ENCODE measurements around the gene ABCG4.
"Not testable (repeated sequence)": the region's sequence is repeated elsewhere in the genome, so short reads cannot be mapped to it uniquely, and the experiment has no call there.

The ABCG4 gene

DNA sequence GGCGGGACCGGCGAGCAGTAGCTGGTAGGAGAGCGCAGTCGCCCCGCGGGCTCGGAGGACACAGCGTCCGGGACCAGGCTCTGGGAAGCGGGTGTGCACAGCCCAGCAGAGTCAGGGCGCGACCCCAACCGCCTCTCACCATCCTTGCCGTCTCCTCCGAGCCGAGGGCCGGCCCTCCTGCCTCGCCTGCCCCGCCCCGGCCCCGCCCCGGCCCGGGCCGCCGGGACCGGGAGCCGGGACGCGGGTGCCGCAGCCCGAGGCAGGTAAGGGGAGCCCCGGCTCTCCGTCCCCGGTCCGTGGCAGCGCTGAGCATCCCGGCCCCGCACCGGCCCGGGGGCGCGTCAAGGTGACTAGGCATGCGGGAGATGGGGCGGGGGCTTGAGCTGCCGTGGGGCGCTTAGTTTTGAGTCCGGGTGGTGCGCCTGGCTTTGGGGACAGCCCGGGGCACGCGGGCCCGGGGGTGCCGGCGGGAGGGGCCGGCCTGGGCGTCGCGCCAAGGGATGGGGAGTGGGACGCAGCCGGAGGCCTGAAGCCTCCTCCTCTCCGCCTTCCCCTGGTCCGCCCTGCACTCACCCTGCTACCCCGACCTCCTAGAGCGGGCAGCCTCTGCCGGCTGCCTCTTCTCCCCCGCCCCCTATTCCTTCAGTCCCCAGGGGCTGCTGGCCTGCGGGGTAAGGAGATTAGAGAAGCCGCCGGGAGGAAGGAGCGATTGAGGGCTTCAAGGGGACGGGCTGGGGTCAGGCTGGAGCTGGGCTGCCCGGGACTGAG is at the start of gene ABCG4:
ABCG4 (plus strand) TSS at position 35 of the 768 bp plus-strand sequence. CDS start 914 bp downstream, outside the sequence.
- Histone ChIP-seq H3K27ac (ENCODE audit: low read depth, low read length) (no peak within 1 kb of the TSS), H3K9ac (ENCODE audit: low read length) (no peak within 1 kb of the TSS), H3K4me3 (ENCODE audit: low read depth in 1 of 2, low read length in 2 of 2) (peak within 1 kb of the TSS; percentile 58 to 59), H3K27me3 (ENCODE audit: control insufficient read depth in 1 of 2, insufficient read depth in 2 of 2, low read length in 2 of 2) (peaks cover 0 to 33% of the 10 kb centered on the region in 2 donors), H3K4me1 (ENCODE audit: insufficient read depth, low read length) (peaks cover 4% of the 10 kb centered on the region), H3K9me3 (ENCODE audit: low read length) (no peaks in the 10 kb centered on the region), H3K36me3 (ENCODE audit: insufficient read depth, low read length) (no peaks in the 10 kb centered on the region)

DNA sequence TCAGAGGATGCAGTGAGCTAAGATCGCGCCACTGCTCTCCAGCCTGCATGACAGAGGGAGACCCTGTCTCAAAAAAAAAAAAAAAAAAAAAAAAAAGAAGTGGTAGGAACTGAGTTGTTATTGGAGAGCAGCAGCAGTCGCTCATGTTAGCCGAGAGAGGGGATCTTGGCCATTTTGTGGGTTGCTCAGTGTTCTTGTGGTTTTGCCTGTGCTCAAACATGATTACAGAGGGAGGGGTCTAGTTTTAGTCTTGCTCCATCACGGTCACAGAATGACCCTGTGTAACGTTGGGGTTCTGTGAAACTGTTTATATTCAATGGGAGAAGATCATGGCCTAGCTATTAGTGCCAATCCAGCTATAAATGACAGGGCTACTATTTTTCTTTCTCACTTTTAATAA is 49.1 kb upstream of the ABCG4 start:
- H3K4me3 ChIP-seq (ENCODE audit: low read depth in 1 of 2, low read length in 2 of 2), result no peak overlapping the region
- no peak overlapping the region for H3K9ac ChIP-seq (ENCODE audit: low read length)
- peaks cover 18% of the 10 kb centered on the region for H3K4me1 ChIP-seq (ENCODE audit: insufficient read depth, low read length)
- H3K27ac ChIP-seq (ENCODE audit: low read depth, low read length), result no peak overlapping the region
- H3K9me3 ChIP-seq (ENCODE audit: low read length), result no peaks in the 10 kb centered on the region
- no peaks in the 10 kb centered on the region for H3K27me3 ChIP-seq (ENCODE audit: control insufficient read depth in 1 of 2, insufficient read depth in 2 of 2, low read length in 2 of 2)
- peaks cover 22% of the 10 kb centered on the region for H3K36me3 ChIP-seq (ENCODE audit: insufficient read depth, low read length)

DNA sequence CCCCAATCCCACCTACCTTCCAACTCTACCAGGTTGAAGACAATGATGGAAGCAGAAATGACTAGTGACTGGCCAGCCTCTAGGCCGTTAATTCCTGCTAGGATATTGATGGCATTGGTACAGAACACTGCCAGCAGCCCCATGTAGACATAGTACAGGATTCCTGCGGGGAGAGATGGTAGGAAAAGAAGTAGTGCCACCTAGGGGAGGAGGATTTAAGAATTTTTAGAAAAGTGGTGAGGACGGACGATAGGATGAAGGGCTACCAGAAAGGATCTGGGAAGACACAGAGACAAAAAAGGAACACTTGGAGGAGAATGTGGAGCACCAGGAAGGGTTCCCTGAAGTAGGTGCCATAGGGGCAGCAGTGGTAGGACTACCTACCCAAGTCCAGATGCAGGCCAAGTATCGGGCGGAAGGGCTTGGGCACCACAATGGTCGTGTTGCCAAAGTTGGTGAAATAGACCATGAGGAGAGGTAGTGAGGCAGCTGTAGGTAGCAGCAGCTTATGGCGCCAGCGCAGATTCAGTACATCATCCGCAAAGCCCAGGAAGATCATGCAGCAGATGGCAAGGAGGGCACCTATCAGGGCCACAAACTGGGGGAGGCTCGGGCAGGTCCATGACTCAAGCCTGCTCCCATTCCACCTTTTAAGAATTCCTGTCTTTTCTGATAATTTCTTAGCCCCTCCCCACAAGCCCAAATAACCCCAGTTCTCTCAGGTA is 48.4 kb upstream of the ABCG4 start:
- Histone ChIP-seq H3K36me3 (ENCODE audit: insufficient read depth, low read length) (peaks cover 22% of the 10 kb centered on the region), H3K4me3 (ENCODE audit: low read depth in 1 of 2, low read length in 2 of 2) (peak overlapping the region in 1 of 2 donors; percentile 78), H3K4me1 (ENCODE audit: insufficient read depth, low read length) (peaks cover 18% of the 10 kb centered on the region), H3K9ac (ENCODE audit: low read length) (no peak overlapping the region), H3K9me3 (ENCODE audit: low read length) (no peaks in the 10 kb centered on the region), H3K27ac (ENCODE audit: low read depth, low read length) (no peak overlapping the region), H3K27me3 (ENCODE audit: control insufficient read depth in 1 of 2, insufficient read depth in 2 of 2, low read length in 2 of 2) (no peaks in the 10 kb centered on the region)

DNA sequence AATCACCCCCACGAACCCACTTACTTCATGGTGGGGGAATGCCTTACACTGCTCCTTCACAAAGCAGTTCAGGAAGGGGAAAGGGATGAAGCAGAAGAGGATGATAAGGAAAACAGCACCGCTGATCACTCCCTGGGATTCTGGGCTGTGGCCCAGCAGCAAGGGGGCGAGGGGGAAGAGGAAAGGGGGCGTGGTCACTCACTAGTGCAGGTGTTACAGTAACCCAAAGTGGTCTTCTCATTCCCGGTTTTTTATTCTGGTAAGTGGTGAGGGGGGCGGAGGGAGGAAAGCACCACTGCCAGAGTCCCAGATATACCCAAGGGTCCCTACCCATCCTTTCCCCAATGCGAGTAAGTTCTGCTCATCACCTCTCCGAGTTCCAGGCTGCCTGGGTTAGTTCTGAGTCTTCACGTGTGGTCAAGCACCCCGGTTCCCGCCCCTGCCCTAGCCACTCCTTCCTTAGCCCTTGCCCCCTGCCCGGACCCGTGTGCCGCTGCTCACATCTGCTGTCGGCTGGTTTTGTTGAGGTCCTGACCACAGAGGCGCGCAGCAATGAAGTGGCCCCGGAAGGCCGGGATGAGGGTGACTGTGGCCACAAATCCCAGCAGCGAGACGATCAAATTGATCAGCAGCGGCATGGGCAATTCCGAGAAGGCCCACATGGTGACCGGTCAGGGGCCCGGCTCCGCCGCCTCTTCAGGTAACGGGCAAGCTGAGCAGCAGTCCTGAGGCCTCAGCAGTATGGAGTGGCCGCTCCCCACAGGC is 47.7 kb upstream of the ABCG4 start:
- Histone ChIP-seq H3K9me3 (ENCODE audit: low read length) (no peaks in the 10 kb centered on the region), H3K4me1 (ENCODE audit: insufficient read depth, low read length) (peaks cover 15% of the 10 kb centered on the region), H3K27me3 (ENCODE audit: control insufficient read depth in 1 of 2, insufficient read depth in 2 of 2, low read length in 2 of 2) (no peaks in the 10 kb centered on the region), H3K36me3 (ENCODE audit: insufficient read depth, low read length) (peaks cover 22% of the 10 kb centered on the region), H3K9ac (ENCODE audit: low read length) (peak overlapping the region; percentile 72), H3K4me3 (ENCODE audit: low read depth in 1 of 2, low read length in 2 of 2) (peak overlapping the region; percentile 78 to 86), H3K27ac (ENCODE audit: low read depth, low read length) (peak overlapping the region; percentile 81)

DNA sequence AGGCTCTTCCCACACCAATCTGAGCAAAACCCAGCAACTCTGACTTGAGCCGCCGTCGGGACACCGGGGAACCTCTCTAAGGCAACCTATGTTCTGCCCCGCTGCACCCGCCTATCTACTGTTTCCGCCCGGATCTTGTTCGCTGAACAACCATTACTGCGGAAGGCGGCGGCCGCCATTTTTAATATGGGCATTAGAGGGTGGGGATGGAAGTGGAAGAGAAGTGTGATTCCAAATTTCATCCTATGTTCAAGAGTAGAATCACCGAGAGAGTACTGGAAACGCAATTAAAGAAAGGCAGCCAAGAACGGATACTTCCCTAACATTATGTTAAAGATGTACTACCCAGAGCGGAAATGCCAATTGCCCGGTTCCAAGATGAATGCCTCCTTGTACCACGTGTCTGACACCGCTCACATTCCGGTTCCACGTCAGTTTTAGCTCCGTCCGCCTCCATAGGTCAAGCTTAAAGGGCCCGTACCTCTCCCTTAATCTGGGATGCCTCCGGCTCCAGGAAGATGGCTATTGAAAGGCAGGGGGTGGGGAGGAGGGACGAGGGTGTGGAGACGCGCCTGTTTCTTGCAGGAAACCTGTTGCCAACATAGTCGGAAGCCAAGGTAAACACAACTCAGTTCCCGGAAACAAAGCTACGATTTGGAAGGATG is 47.0 kb upstream of the ABCG4 start, which contains the start of gene DPAGT1:
DPAGT1 (minus strand) TSS at position 95 of the 665 bp plus-strand sequence. CDS start 198 bp downstream, outside the sequence.
- Histone ChIP-seq H3K4me3 (ENCODE audit: low read depth in 1 of 2, low read length in 2 of 2) (peak within 1 kb of the TSS; percentile 78 to 86), H3K27ac (ENCODE audit: low read depth, low read length) (peak within 1 kb of the TSS; percentile 81), H3K4me1 (ENCODE audit: insufficient read depth, low read length) (peaks cover 21% of the 10 kb centered on the region), H3K36me3 (ENCODE audit: insufficient read depth, low read length) (peaks cover 16% of the 10 kb centered on the region), H3K9me3 (ENCODE audit: low read length) (no peaks in the 10 kb centered on the region), H3K9ac (ENCODE audit: low read length) (peak within 1 kb of the TSS; percentile 72), H3K27me3 (ENCODE audit: control insufficient read depth in 1 of 2, insufficient read depth in 2 of 2, low read length in 2 of 2) (no peaks in the 10 kb centered on the region)

DNA sequence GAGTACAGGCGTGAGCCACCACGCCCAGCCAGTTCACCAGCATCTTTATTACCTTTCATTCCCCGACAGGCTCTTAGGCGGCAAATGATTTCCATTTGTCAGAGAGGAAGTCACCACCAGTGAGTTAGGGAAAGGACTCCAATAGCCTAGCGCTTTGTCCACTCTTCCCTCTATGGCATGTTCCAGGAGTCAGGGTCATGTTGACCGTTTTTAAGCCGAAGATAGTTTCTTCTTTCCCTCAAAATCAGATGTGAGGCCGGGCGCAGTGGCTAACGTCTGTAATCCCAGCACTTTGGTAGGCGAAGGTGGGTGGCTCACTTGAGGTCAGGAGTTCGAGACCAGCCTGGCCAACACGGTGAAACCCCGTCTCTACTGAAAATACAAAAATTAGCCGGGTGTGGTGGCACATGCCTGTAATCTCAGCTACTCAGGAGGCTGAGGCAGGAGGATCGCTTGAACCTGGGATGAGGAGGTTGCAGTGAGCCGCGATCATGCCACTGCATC is 45.6 kb upstream of the ABCG4 start:
- not testable (repeated sequence) for H3K4me3 ChIP-seq (ENCODE audit: low read depth in 1 of 2, low read length in 2 of 2); H3K36me3 ChIP-seq (ENCODE audit: insufficient read depth, low read length); H3K27me3 ChIP-seq (ENCODE audit: control insufficient read depth in 1 of 2, insufficient read depth in 2 of 2, low read length in 2 of 2); H3K9ac ChIP-seq (ENCODE audit: low read length); H3K9me3 ChIP-seq (ENCODE audit: low read length)
- peaks cover 24% of the 10 kb centered on the region for H3K4me1 ChIP-seq (ENCODE audit: insufficient read depth, low read length)
- peak overlapping the region; percentile 81 for H3K27ac ChIP-seq (ENCODE audit: low read depth, low read length)

DNA sequence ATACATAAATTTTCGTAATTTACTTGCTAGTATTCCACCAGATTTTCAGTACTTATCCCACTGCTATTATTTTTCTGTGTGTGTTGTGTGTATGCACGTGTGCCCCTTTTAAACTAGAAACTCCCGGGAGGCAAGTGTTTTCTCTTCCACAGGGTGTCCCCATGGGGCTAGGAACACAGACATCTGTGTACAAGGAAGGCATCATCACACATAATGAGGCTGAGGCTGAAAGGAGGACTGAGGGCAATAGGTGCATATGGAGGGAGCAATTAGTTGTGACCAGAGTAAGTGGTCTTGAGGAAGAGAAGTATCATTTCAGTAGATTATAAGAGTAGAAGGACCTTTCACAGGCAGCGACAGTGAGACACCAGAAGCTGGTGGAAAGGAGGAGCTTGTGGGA is 45.1 kb upstream of the ABCG4 start:
- no peak overlapping the region for H3K9ac ChIP-seq (ENCODE audit: low read length)
- H3K9me3 ChIP-seq (ENCODE audit: low read length), result no peaks in the 10 kb centered on the region
- no peaks in the 10 kb centered on the region for H3K27me3 ChIP-seq (ENCODE audit: control insufficient read depth in 1 of 2, insufficient read depth in 2 of 2, low read length in 2 of 2)
- no peak overlapping the region for H3K4me3 ChIP-seq (ENCODE audit: low read depth in 1 of 2, low read length in 2 of 2)
- no peaks in the 10 kb centered on the region for H3K36me3 ChIP-seq (ENCODE audit: insufficient read depth, low read length)
- H3K4me1 ChIP-seq (ENCODE audit: insufficient read depth, low read length), result peaks cover 30% of the 10 kb centered on the region
- H3K27ac ChIP-seq (ENCODE audit: low read depth, low read length), result no peak overlapping the region

DNA sequence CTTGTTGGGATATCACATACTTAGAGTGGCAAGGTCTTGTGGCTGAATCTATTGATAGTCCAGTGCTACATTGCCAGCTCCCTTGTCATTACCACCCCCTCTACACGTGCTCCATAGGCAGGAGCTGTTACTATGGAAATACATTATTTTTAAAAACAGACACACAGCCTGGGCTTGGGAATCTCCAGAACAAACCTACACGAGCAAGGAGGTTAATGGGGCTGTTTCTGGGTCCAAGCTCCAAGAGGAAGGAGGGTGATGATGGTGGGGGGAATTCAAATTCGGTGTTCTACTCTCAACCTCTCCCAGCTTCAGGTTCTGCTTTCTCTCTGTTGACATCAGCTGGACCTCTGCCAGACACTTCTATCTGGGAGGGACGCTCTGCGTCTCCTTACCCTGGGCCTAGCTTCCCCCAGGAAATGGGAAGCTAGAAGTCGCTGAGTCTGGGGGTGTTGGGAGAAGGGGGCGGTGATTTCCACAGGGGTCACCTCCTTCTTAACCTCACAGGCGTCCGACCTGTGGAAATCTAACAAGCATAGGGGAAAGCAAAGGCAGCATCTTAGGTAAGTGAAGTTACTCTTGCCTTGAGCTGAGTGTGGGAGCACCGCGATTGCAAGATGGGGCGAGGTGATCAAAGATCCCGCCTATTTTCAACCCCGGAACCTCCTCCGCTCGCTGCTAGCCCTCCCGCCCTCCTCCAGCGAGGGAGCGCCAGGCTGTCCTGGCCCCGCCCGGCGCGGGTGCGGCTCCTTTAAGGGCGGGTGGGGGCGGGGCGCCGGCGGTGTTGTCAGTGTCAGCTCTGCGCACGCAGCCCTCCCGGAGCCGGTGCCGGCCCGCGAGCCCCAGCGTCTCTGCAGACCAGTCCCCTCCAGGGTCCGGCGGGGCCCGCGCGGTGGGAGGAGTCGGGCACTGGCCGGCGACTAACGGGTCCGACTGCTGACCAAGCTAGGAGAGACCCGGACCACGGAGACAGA is 42.0 kb upstream of the ABCG4 start, which contains the start of gene C2CD2L:
C2CD2L (plus strand) TSS at position 781 of the 974 bp plus-strand sequence. CDS start 398 bp downstream, outside the sequence.
- Histone ChIP-seq H3K4me3 (ENCODE audit: low read depth in 1 of 2, low read length in 2 of 2) (peak within 1 kb of the TSS; percentile 58 to 91), H3K27me3 (ENCODE audit: control insufficient read depth in 1 of 2, insufficient read depth in 2 of 2, low read length in 2 of 2) (no peaks in the 10 kb centered on the region), H3K9ac (ENCODE audit: low read length) (peak within 1 kb of the TSS; percentile 67), H3K36me3 (ENCODE audit: insufficient read depth, low read length) (peaks cover 13% of the 10 kb centered on the region), H3K4me1 (ENCODE audit: insufficient read depth, low read length) (peaks cover 27% of the 10 kb centered on the region), H3K9me3 (ENCODE audit: low read length) (no peaks in the 10 kb centered on the region), H3K27ac (ENCODE audit: low read depth, low read length) (peak within 1 kb of the TSS; percentile 84)

DNA sequence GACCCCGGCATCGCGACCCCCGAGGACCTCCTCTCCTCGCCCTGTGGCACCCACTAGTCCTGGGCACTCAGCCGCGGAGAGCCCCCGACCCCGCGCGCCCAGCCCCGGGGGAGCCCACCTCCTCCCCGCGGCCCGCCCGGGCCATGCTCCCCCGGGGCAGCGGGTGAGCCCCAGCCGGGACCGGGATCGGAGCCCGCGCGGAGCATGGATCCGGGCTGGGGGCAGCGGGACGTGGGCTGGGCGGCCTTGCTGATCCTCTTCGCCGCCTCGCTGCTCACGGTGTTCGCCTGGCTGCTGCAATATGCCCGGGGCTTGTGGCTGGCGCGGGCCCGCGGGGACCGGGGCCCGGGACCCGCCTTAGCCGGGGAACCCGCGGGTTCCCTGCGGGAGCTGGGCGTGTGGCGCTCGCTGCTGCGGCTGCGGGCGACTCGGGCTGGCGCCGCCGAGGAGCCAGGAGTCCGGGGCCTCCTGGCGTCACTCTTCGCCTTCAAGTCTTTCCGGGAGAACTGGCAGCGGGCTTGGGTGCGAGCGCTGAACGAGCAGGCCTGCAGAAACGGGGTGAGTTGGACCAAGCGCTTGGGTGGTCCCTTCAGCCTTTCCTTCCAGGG is 41.2 kb upstream of the ABCG4 start:
- H3K4me3 ChIP-seq (ENCODE audit: low read depth in 1 of 2, low read length in 2 of 2), result peak overlapping the region; percentile 58 to 91
- H3K27ac ChIP-seq (ENCODE audit: low read depth, low read length), result peak overlapping the region; percentile 80
- peaks cover 27% of the 10 kb centered on the region for H3K4me1 ChIP-seq (ENCODE audit: insufficient read depth, low read length)
- no peaks in the 10 kb centered on the region for H3K9me3 ChIP-seq (ENCODE audit: low read length)
- peak overlapping the region; percentile 44 for H3K9ac ChIP-seq (ENCODE audit: low read length)
- peaks cover 17% of the 10 kb centered on the region for H3K36me3 ChIP-seq (ENCODE audit: insufficient read depth, low read length)
- H3K27me3 ChIP-seq (ENCODE audit: control insufficient read depth in 1 of 2, insufficient read depth in 2 of 2, low read length in 2 of 2), result no peaks in the 10 kb centered on the region
